Measurements from ENCODE around the gene RXFP4.

DNA sequence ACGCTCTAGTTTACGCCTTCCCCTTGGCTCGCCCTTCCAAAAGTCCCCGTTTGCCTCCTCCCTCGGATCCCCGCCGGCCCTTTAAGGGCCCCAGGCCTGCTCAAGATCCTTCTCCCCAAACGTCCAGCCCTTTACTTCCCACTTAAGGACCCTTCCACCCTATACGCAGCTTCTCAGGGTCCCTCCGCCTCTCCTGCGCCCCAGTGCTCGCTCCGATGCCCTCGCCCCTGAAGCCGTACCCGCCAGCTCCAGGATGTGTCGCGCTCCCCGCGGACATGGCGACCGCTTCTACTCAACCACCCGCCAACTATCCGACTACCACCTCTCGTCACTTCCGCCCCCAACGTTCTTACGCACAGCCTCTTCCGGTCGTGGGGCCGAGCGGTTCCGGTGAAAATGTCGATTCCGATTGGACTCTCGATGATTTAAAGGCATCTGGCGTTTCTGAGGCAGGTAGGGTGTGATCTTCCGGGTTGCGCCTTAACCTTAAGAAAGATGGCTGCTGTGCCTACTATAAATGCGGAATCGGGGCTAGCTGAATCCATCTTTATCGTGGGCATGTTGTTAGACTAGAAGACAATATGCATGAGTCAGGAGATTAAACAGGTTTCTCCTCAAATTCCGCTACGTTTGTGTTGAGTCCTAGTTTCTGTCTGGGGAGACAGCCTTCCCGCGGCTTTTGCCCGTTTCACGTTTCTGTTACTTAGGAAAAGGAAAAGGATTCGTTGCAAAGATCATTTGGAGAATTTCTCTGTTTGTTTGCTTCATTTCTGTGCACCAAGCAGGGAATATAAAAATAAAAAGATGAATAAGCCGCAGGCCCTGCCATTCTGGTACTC, 7.1 kb upstream of the RXFP4 start, which contains the start of gene KHDC4:
- no peak for TF ChIP-seq EP300 (IDR thresholded peaks at IDR 0.05)
- TF ChIP-seq PHF8 (IDR thresholded peaks at IDR 0.05; ENCODE audit: borderline replicate concordance, low read depth) = peak; percentile 87
- TF ChIP-seq, protein P1, sequence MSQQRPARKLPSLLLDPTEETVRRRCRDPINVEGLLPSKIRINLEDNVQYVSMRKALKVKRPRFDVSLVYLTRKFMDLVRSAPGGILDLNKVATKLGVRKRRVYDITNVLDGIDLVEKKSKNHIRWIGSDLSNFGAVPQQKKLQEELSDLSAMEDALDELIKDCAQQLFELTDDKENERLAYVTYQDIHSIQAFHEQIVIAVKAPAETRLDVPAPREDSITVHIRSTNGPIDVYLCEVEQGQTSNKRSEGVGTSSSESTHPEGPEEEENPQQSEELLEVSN (IDR thresholded peaks at IDR 0.05; ENCODE audit: borderline replicate concordance, low read depth) = no peak
- TF ChIP-seq, protein P2, sequence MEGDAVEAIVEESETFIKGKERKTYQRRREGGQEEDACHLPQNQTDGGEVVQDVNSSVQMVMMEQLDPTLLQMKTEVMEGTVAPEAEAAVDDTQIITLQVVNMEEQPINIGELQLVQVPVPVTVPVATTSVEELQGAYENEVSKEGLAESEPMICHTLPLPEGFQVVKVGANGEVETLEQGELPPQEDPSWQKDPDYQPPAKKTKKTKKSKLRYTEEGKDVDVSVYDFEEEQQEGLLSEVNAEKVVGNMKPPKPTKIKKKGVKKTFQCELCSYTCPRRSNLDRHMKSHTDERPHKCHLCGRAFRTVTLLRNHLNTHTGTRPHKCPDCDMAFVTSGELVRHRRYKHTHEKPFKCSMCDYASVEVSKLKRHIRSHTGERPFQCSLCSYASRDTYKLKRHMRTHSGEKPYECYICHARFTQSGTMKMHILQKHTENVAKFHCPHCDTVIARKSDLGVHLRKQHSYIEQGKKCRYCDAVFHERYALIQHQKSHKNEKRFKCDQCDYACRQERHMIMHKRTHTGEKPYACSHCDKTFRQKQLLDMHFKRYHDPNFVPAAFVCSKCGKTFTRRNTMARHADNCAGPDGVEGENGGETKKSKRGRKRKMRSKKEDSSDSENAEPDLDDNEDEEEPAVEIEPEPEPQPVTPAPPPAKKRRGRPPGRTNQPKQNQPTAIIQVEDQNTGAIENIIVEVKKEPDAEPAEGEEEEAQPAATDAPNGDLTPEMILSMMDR (IDR thresholded peaks at IDR 0.05) = no peak
